Ishikawa (cell line): ENCODE results near the gene UQCC2.

Experiments used
- CEBPB ChIP-seq: IDR thresholded peaks from 2 replicates; pipeline ENCODE4 v1.6.1; 2012
- CREB1 ChIP-seq: IDR thresholded peaks from 2 replicates; pipeline ENCODE4 v1.6.1; 2012; ENCODE audit warnings: low read depth
- EGR1 ChIP-seq: IDR thresholded peaks from 2 replicates; pipeline ENCODE4 v1.6.1; 2012
- EP300 ChIP-seq: IDR thresholded peaks from 2 replicates; pipeline ENCODE4 v1.6.1; 2012; ENCODE audit warnings: borderline replicate concordance
- FOXM1 ChIP-seq: IDR thresholded peaks from 2 replicates; pipeline ENCODE4 v1.6.1; 2012; ENCODE audit warnings: low read depth, borderline replicate concordance
- MAX ChIP-seq: IDR thresholded peaks from 2 replicates; pipeline ENCODE4 v1.6.1; 2012
- NFIC ChIP-seq: IDR thresholded peaks from 2 replicates; pipeline ENCODE4 v1.6.1; 2012
- RAD21 ChIP-seq: IDR thresholded peaks from 2 replicates; pipeline ENCODE4 v1.6.1; 2012; ENCODE audit warnings: low read depth
- REST ChIP-seq: IDR thresholded peaks from 2 replicates; pipeline ENCODE4 v1.6.1; 2012; ENCODE audit warnings: low read depth, mild to moderate bottlenecking
- TAF1 ChIP-seq: IDR thresholded peaks from 2 replicates; pipeline ENCODE4 v1.6.1; 2012; ENCODE audit warnings: low read depth, mild to moderate bottlenecking
- TCF12 ChIP-seq: IDR thresholded peaks from 2 replicates; pipeline ENCODE4 v1.6.1; 2012; ENCODE audit warnings: low read depth
- TEAD4 ChIP-seq: IDR thresholded peaks from 2 replicates; pipeline ENCODE4 v1.6.1; 2012
- YY1 ChIP-seq: IDR thresholded peaks from 2 replicates; pipeline ENCODE4 v1.6.1; 2012; ENCODE audit warnings: low read depth
- ZBTB7A ChIP-seq: IDR thresholded peaks from 2 replicates; pipeline ENCODE4 v1.6.1; 2012; ENCODE audit warnings: low read depth
- TF ChIP-seq, protein P1 (sequence below): IDR thresholded peaks from 2 replicates; pipeline ENCODE4 v1.6.1; 2012

The UQCC2 gene

DNA sequence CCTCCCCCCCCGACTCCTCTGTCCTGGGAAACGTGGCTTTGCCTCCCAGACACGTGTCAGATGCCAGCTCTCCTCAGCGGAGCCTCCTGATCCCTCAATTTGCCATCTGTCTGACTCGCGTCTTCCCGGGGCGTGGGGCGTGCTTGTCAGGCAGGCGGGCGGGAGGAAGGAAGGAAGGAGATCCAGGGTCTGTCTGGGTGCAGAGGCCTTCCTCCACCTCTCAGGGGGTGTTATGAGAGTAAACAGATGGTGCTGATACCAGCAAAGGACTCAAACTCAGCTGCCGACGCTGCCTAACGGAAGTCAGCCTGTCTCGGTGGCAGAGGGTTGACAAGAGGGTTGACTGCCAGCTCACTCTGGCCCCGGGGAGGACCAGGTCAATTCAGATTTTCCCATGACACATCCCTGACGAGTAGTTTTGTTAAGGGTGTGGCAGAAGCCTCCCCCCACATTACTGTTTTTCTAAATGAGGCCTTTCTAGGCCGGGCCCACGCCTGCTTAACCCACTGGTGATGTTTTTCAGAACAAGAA, 17.0 kb downstream of the UQCC2 start:
- TF ChIP-seq TCF12 (no peak), REST (no peak), EP300 (no peak)
- TF ChIP-seq, protein P1, sequence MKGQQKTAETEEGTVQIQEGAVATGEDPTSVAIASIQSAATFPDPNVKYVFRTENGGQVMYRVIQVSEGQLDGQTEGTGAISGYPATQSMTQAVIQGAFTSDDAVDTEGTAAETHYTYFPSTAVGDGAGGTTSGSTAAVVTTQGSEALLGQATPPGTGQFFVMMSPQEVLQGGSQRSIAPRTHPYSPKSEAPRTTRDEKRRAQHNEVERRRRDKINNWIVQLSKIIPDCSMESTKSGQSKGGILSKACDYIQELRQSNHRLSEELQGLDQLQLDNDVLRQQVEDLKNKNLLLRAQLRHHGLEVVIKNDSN = no peak

- TF ChIP-seq FOXM1 (no peak), MAX (no peak), RAD21 (no peak), TEAD4 (no peak), EGR1 (no peak), TCF12 (no peak), REST (no peak), CREB1 (no peak), YY1 (no peak), EP300 (no peak), CEBPB (no peak), ZBTB7A (no peak), NFIC (no peak), TAF1 (no peak)
- TF ChIP-seq, protein P1 = no peak
These were observed 18.1 kb downstream of the UQCC2 start for GRCh38 chr6:33693186-33694105.

- TF ChIP-seq CEBPB (no peak), TEAD4 (no peak), TAF1 (no peak), YY1 (no peak), EGR1 (no peak)
These were observed 18.7 kb downstream of the UQCC2 start for GRCh38 chr6:33692760-33693158.

DNA sequence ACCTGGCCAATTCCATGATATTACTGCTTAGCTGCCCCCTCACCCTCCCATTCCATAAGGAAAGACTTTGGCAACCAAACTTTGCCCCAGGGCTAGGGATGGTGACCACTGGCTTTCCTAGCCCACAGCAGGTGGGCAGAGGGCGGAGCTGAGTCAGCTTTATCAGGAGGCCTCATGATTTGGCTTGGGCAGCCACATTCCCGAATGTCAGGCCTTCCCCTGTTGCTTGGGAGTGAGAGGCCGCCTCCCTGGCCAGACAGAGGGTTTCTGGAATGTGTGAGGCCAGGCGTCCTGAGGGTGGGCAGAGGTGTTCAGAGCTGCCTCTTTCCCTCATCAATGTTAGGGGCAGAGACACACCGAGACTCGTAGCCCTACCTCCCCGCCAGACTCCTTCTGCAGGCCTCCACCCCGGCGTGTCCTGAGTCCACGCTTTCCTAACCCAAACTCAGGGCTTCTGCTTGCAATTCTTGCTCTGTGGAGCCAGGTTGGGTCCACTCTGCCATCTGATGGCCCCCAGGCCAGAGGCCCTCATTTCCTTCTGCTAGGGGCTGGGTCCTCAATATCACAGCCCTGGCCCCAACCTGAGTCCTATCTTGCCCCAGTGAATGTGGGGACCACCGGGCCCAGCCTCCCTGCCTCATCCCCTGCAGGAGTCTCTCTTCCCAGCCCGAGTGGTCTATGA, 19.3 kb downstream of the UQCC2 start:
- no peak for TF ChIP-seq EP300
- TF ChIP-seq ZBTB7A = no peak
- no peak for TF ChIP-seq YY1
- TF ChIP-seq FOXM1 = no peak
- TF ChIP-seq TAF1 = no peak
- TF ChIP-seq, protein P1 = no peak
- no peak for TF ChIP-seq CEBPB
- no peak for TF ChIP-seq EGR1
- TF ChIP-seq MAX = no peak
- TF ChIP-seq TCF12 = no peak

- TF ChIP-seq NFIC (no peak), YY1 (no peak), CEBPB (no peak), EGR1 (no peak), RAD21 (no peak), CREB1 (no peak), TAF1 (no peak), TCF12 (no peak), EP300 (no peak), TEAD4 (no peak), REST (no peak), ZBTB7A (no peak), MAX (no peak), FOXM1 (no peak)
- TF ChIP-seq, protein P1 = no peak
These were observed 19.9 kb downstream of the UQCC2 start for GRCh38 chr6:33691456-33692077.
